Uterus (tissue), 2 donors: ENCODE results near the gene LMNB1.

Experiments used
- CTCF ChIP-seq, 4 experiments: fragments of 200-600 bp in 2 of 4; fragments of 450-650 bp in 2 of 4; sonication (generic) in 2 of 4; IDR thresholded peaks; one replicate each; pipeline ENCODE4 v1.5.1; 2016 to 2019; ENCODE audit warnings: antibody characterized with exemption in 4 of 4, mild to moderate bottlenecking in 2 of 4, moderate library complexity in 1 of 4
- POLR2A ChIP-seq, 2 donors: fragments of 450-650 bp; IDR thresholded peaks; one replicate each; pipeline ENCODE4 v1.6.1; 2016; ENCODE audit warnings: antibody characterized with exemption in 2 of 2, mild to moderate bottlenecking in 1 of 2, moderate library complexity in 1 of 2

GRCh38 chr5:126849101-126849678, 72.3 kb downstream of the LMNB1 start:
- no peak for TF ChIP-seq CTCF (IDR thresholded peaks at IDR 0.05)
- TF ChIP-seq POLR2A (IDR thresholded peaks at IDR 0.05), result no peak
